SK-N-SH treated with all-trans-retinoic acid at 6 μM for 48 hours (cell line): ENCODE measurements around the gene SLC12A8.
A peak's percentile ranks its signal among the peaks of the same experiment; 100 is the strongest.

ENCODE experiments used
- ATAC-seq: fragments of 200-7000 bp; cut with Tn5 transposase; 3 replicates; pipeline ENCODE4 v1.9.1; 2020; ENCODE audit warnings: mild to moderate bottlenecking, moderate library complexity
- ARNTL ChIP-seq: fragments of 450-650 bp; formaldehyde crosslinking; IDR thresholded peaks from 2 replicates; pipeline ENCODE4 v1.5.0; 2020; ENCODE audit warnings: low read depth, mild to moderate bottlenecking, moderate library complexity, borderline replicate concordance
- BACH2 ChIP-seq: fragments of 250-450 bp; sonication (Bioruptor Pico); IDR thresholded peaks from 2 replicates; pipeline ENCODE4 v1.9.0; 2021; ENCODE audit warnings: mild to moderate bottlenecking, borderline replicate concordance
- CREB5 ChIP-seq: fragments of 250-450 bp; sonication (Bioruptor Pico); IDR thresholded peaks from 2 replicates; pipeline ENCODE4 v1.5.1; 2020; ENCODE audit warnings: low read depth, mild to moderate bottlenecking, moderate library complexity
- CSDC2 ChIP-seq: fragments of 250-450 bp; sonication (Bioruptor Pico); IDR thresholded peaks from 2 replicates; pipeline ENCODE4 v1.5.0; 2020; ENCODE audit warnings: mild to moderate bottlenecking, moderate library complexity
- CSRNP3 ChIP-seq: fragments of 250-450 bp; sonication (Bioruptor Pico); IDR thresholded peaks from 2 replicates; pipeline ENCODE4 v1.5.1; 2021; ENCODE audit warnings: mild to moderate bottlenecking, moderate library complexity
- ESRRG ChIP-seq: fragments of 250-450 bp; sonication (Bioruptor Pico); IDR thresholded peaks from 2 replicates; pipeline ENCODE4 v1.6.1; 2021; ENCODE audit warnings: mild to moderate bottlenecking
- GLIS3 ChIP-seq: fragments of 250-450 bp; sonication (Bioruptor Pico); IDR thresholded peaks from 2 replicates; pipeline ENCODE4 v1.5.0; 2020; ENCODE audit warnings: mild to moderate bottlenecking, moderate library complexity
- ISL1 ChIP-seq: fragments of 250-450 bp; sonication (Bioruptor Pico); IDR thresholded peaks from 2 replicates; pipeline ENCODE4 v2.1.2; 2022; ENCODE audit warnings: mild to moderate bottlenecking, moderate library complexity
- OSR1 ChIP-seq: fragments of 250-450 bp; sonication (Bioruptor Pico); IDR thresholded peaks from 2 replicates; pipeline ENCODE4 v1.8.0; 2022; ENCODE audit warnings: moderate library complexity, mild to moderate bottlenecking, inconsistent platforms
- PATZ1 ChIP-seq: fragments of 250-450 bp; sonication (Bioruptor Pico); IDR thresholded peaks from 2 replicates; pipeline ENCODE4 v1.8.0; 2020; ENCODE audit warnings: mild to moderate bottlenecking, moderate library complexity, borderline replicate concordance
- POU6F1 ChIP-seq: fragments of 250-450 bp; sonication (Bioruptor Pico); IDR thresholded peaks from 2 replicates; pipeline ENCODE4 v1.8.0; 2021; ENCODE audit warnings: low read depth, mild to moderate bottlenecking, moderate library complexity, borderline replicate concordance
- PPARA ChIP-seq: fragments of 250-450 bp; sonication (Bioruptor Pico); IDR thresholded peaks from 2 replicates; pipeline ENCODE4 v1.5.0; 2020; ENCODE audit warnings: mild to moderate bottlenecking, borderline replicate concordance
- RARB ChIP-seq: fragments of 250-450 bp; sonication (Bioruptor Pico); IDR thresholded peaks from 2 replicates; pipeline ENCODE4 v1.8.0; 2021; ENCODE audit warnings: mild to moderate bottlenecking, moderate library complexity
- SNAI2 ChIP-seq: fragments of 250-450 bp; sonication (Bioruptor Pico); IDR thresholded peaks from 2 replicates; pipeline ENCODE4 v1.5.0; 2020; ENCODE audit warnings: mild to moderate bottlenecking, moderate library complexity
- TCF4 ChIP-seq: fragments of 250-450 bp; sonication (Bioruptor Pico); IDR thresholded peaks from 2 replicates; pipeline ENCODE4 v1.8.0; 2021; ENCODE audit warnings: mild to moderate bottlenecking, moderate library complexity, borderline replicate concordance
- TOX ChIP-seq: fragments of 250-450 bp; sonication (Bioruptor Pico); IDR thresholded peaks from 2 replicates; pipeline ENCODE4 v1.8.0; 2021; ENCODE audit warnings: mild to moderate bottlenecking, moderate library complexity, borderline replicate concordance
- TSHZ2 ChIP-seq: fragments of 250-450 bp; sonication (Bioruptor Pico); IDR thresholded peaks from 2 replicates; pipeline ENCODE4 v1.5.0; 2020; ENCODE audit warnings: mild to moderate bottlenecking, moderate library complexity
- ZC3H10 ChIP-seq: fragments of 250-450 bp; sonication (Bioruptor Pico); IDR thresholded peaks from 2 replicates; pipeline ENCODE4 v1.5.1; 2021; ENCODE audit warnings: mild to moderate bottlenecking, moderate library complexity
- ZFP3 ChIP-seq: fragments of 250-450 bp; sonication (Bioruptor Pico); IDR thresholded peaks from 2 replicates; pipeline ENCODE4 v1.5.0; 2020; ENCODE audit warnings: mild to moderate bottlenecking, moderate library complexity
- ZFP30 ChIP-seq: fragments of 450-650 bp; formaldehyde crosslinking; IDR thresholded peaks from 2 replicates; pipeline ENCODE4 v1.5.0; 2022; ENCODE audit warnings: mild to moderate bottlenecking, moderate library complexity
- ZNF70 ChIP-seq: fragments of 450-650 bp; formaldehyde crosslinking; IDR thresholded peaks from 2 replicates; pipeline ENCODE4 v1.5.0; 2020; ENCODE audit warnings: mild to moderate bottlenecking, moderate library complexity
- ZNF8 ChIP-seq: fragments of 450-650 bp; formaldehyde crosslinking; IDR thresholded peaks from 2 replicates; pipeline ENCODE4 v1.5.0; 2020; ENCODE audit warnings: mild to moderate bottlenecking, moderate library complexity

The SLC12A8 gene

GRCh38 chr3:125075738-125076137 lies 136.8 kb downstream of the SLC12A8 start (continued):
- TF ChIP-seq CREB5 (CRISPR knock-in tag) (no peak), ZNF70 (CRISPR knock-in tag) (no peak), OSR1 (CRISPR knock-in tag) (no peak)

- ATAC-seq = no peak
- no peak for TF ChIP-seq RARB (CRISPR knock-in tag)
- TF ChIP-seq ZC3H10 (CRISPR knock-in tag) = no peak
- no peak for TF ChIP-seq ZNF8 (CRISPR knock-in tag)
- TF ChIP-seq ZFP3 (CRISPR knock-in tag) = no peak
- TF ChIP-seq TCF4 = no peak
- no peak for TF ChIP-seq ISL1 (CRISPR knock-in tag)
- no peak for TF ChIP-seq TOX (CRISPR knock-in tag)
- no peak for TF ChIP-seq CSRNP3 (CRISPR knock-in tag)
These were observed 139.1 kb downstream of the SLC12A8 start for GRCh38 chr3:125073390-125073905.

- TF ChIP-seq BACH2 (CRISPR knock-in tag) = no peak
- no peak for TF ChIP-seq ZNF8 (CRISPR knock-in tag)
- TF ChIP-seq ESRRG (CRISPR knock-in tag) = no peak
- no peak for TF ChIP-seq TCF4
- no peak for TF ChIP-seq PATZ1 (CRISPR knock-in tag)
- no peak for TF ChIP-seq RARB (CRISPR knock-in tag)
- TF ChIP-seq ZC3H10 (CRISPR knock-in tag) = no peak
- no peak for TF ChIP-seq CSRNP3 (CRISPR knock-in tag)
- TF ChIP-seq POU6F1 (CRISPR knock-in tag) = no peak
- TF ChIP-seq CSDC2 (CRISPR knock-in tag) = no peak
- ATAC-seq = no peak; the same call in 2 of the 3 replicates
These were observed 139.7 kb downstream of the SLC12A8 start for GRCh38 chr3:125072749-125073389.

- ATAC-seq = peak; percentile 41
- TF ChIP-seq PPARA (CRISPR knock-in tag) (no peak), SNAI2 (CRISPR knock-in tag) (no peak), ARNTL (CRISPR knock-in tag) (no peak), ESRRG (CRISPR knock-in tag) (no peak), ISL1 (CRISPR knock-in tag) (no peak), GLIS3 (CRISPR knock-in tag) (no peak), CSRNP3 (CRISPR knock-in tag) (no peak), ZFP3 (CRISPR knock-in tag) (no peak), TSHZ2 (CRISPR knock-in tag) (no peak), ZC3H10 (CRISPR knock-in tag) (no peak), ZNF8 (CRISPR knock-in tag) (no peak), BACH2 (CRISPR knock-in tag) (no peak), TOX (CRISPR knock-in tag) (no peak), ZFP30 (CRISPR knock-in tag) (no peak)
These were observed 140.2 kb downstream of the SLC12A8 start for GRCh38 chr3:125072301-125072700.
